Calu3 (cell line): ENCODE measurements around the gene PBOV1. TPM values are rescaled to one million over a fixed set of nuclear protein-coding genes. Genes with fewer than 3 reads are reported as not detected.

ENCODE experiments used
- BruUV-seq: library from RNA; stranded (reverse); fragments of 400-500 nt; replicated peaks from 2 replicates; lab custom pipeline; 2021; lab: Mats Ljungman, UMichigan
- CTCF ChIA-PET: fragments of 300-600 bp; sonication (Branson Sonifier 250); formaldehyde crosslinking; loops from one replicate; lab custom pipeline; 2022; ENCODE audit warnings: antibody characterized with exemption; lab: Charles Lee
- DNase-seq: peaks from one replicate; pipeline ENCODE4 v3.0.0; 2022
- H3K27ac Mint-ChIP-seq: one replicate; pipeline ENCODE4 v1.8.0; 2022; ENCODE audit warnings: mixed read lengths; ENCODE audit not compliant: unreplicated experiment
- H3K27me3 Mint-ChIP-seq: one replicate; pipeline ENCODE4 v1.8.0; 2022; ENCODE audit warnings: mixed read lengths; ENCODE audit not compliant: unreplicated experiment
- H3K36me3 Mint-ChIP-seq: one replicate; pipeline ENCODE4 v1.8.0; 2022; ENCODE audit warnings: mild to moderate bottlenecking, moderate library complexity, mixed read lengths; ENCODE audit not compliant: insufficient read depth, unreplicated experiment
- H3K4me1 Mint-ChIP-seq: one replicate; pipeline ENCODE4 v1.8.0; 2022; ENCODE audit warnings: mild to moderate bottlenecking, low read depth, mixed read lengths; ENCODE audit not compliant: unreplicated experiment
- H3K4me3 Mint-ChIP-seq: one replicate; pipeline ENCODE4 v1.8.0; 2022; ENCODE audit warnings: mild to moderate bottlenecking, low read depth, moderate library complexity, mixed read lengths; ENCODE audit not compliant: unreplicated experiment
- H3K9me3 Mint-ChIP-seq: one replicate; pipeline ENCODE4 v1.8.0; 2022; ENCODE audit warnings: low read depth, mixed read lengths; ENCODE audit not compliant: unreplicated experiment
- intact Hi-C: fragments of 100-400 bp; cut with micrococcal nuclease; formaldehyde crosslinking; loops from one replicate; pipeline ENCODE4 v1.10.0; 2022; ENCODE audit not compliant: unreplicated experiment
- total RNA-seq: library from RNA; stranded (reverse); gene quantifications from 2 replicates; pipeline ENCODE4 v1.2.3, GENCODE V29; 2022
- TF ChIP-seq, protein P1 (sequence below): fragments of 200-600 bp; IDR thresholded peaks from one replicate; pipeline ENCODE4 v1.8.0; 2022; ENCODE audit warnings: antibody characterized with exemption; ENCODE audit not compliant: unreplicated experiment

Gene PBOV1
- total RNA-seq, 1 experiment from 2014 or later = not detected

DNA sequence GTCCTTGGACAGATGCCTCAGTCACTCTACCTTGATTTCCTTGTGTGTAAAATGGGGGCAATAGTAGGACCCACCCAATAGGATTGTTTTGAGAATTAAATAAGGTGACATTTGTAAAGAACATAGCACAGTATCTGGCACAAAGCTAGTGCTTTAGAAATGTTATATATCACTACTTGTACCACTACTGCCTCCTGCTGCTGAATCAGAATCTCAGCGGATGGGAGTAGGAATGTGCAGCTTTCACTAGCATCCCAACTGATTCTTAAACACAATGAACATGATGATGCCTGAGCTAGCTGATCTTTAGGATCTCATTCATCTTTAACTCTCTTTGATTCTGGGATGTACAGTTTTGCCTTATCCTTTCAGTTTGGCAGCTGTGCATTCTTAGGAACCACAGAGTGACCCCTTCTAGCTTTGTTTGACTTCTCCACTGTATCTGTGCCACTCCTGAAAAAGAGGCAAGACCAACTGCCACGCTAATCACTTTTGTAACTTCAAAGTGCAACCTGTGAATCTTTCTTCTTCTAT, 7.2 kb downstream of the PBOV1 start:
- CTCF ChIA-PET = interaction anchor here (1.6 kb wide), 1 partner anchor 95 kb away, joined by 4 read pairs; no protein-coding TSS in a partner anchor
- Mint-ChIP-seq H3K9me3 (no peaks in the 10 kb centered on the region), H3K27ac (no peak overlapping the region), H3K36me3 (no peaks in the 10 kb centered on the region), H3K4me3 (no peak overlapping the region), H3K4me1 (no peaks in the 10 kb centered on the region), H3K27me3 (no peaks in the 10 kb centered on the region)
- BruUV-seq = no TSS peak
- TF ChIP-seq, protein P1, sequence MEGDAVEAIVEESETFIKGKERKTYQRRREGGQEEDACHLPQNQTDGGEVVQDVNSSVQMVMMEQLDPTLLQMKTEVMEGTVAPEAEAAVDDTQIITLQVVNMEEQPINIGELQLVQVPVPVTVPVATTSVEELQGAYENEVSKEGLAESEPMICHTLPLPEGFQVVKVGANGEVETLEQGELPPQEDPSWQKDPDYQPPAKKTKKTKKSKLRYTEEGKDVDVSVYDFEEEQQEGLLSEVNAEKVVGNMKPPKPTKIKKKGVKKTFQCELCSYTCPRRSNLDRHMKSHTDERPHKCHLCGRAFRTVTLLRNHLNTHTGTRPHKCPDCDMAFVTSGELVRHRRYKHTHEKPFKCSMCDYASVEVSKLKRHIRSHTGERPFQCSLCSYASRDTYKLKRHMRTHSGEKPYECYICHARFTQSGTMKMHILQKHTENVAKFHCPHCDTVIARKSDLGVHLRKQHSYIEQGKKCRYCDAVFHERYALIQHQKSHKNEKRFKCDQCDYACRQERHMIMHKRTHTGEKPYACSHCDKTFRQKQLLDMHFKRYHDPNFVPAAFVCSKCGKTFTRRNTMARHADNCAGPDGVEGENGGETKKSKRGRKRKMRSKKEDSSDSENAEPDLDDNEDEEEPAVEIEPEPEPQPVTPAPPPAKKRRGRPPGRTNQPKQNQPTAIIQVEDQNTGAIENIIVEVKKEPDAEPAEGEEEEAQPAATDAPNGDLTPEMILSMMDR = no peak
- DNase-seq = no peak
- intact Hi-C loops = no loop called here

DNA sequence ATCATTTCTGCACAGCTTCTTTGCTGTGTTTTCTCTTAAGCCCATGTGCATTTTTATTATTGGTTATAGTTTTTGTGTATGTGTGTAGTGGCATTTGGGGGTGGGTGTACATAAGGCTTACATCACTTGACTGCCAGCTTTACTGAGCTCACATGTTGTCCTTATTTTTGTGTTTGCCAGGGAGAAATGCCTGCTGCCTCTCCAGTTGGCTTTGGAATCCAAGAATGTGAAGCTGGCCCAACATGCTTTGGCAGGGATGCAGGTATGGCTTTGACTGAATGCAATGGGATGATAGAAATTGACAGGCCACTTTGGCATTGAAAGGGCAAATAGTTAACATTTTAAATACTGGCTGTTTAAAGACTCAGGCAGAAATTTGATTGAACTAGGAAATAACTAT, 11.4 kb downstream of the PBOV1 start:
- no peak for DNase-seq
- no peak overlapping the region for H3K27ac Mint-ChIP-seq
- H3K36me3 Mint-ChIP-seq = no peaks in the 10 kb centered on the region
- no TSS peak for BruUV-seq
- H3K4me3 Mint-ChIP-seq = no peak overlapping the region
- intact Hi-C loops = no loop called here
- TF ChIP-seq, protein P1 = no peak
- H3K27me3 Mint-ChIP-seq = no peaks in the 10 kb centered on the region
- no peaks in the 10 kb centered on the region for H3K4me1 Mint-ChIP-seq
- no peaks in the 10 kb centered on the region for H3K9me3 Mint-ChIP-seq
- CTCF ChIA-PET = no interaction called here

GRCh38 chr6:138205437-138206094, 12.7 kb downstream of the PBOV1 start:
- no TSS peak for BruUV-seq
- no peak for DNase-seq
- intact Hi-C loops = no loop called here
- Mint-ChIP-seq H3K4me3 (no peak overlapping the region), H3K9me3 (no peaks in the 10 kb centered on the region), H3K27ac (no peak overlapping the region), H3K36me3 (no peaks in the 10 kb centered on the region), H3K27me3 (no peaks in the 10 kb centered on the region), H3K4me1 (no peaks in the 10 kb centered on the region)
- TF ChIP-seq, protein P1 = no peak
- CTCF ChIA-PET = no interaction called here

DNA sequence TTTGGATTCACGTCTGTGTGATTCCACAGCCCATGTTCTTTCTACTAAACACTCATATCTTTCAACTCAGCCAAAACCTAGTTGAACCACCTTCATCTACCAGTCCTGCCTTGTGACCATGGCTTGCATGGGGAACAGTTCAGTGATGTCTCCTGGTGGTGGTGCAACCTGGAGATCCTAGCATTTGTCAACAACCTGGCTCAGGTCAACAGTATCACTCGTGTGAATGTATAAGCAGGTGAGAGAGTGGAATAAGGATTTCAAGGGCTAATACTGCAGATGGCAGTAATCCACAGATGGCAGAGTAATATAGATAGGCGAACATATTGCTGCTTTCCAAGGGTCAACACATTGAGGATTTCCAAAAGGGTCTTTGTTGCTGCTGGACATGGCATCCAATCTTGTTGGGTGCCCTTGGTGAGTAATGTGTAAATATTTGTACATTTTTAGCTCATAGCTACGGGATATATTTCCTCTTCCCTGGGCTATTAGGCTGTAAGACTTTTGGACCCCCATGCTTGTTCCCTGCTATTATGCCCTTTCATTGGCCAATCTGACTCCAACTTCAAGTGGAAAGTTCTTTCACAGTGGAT, 13.4 kb downstream of the PBOV1 start:
- H3K4me1 Mint-ChIP-seq = no peaks in the 10 kb centered on the region
- CTCF ChIA-PET = no interaction called here

More for the DNA sequence above, 13.4 kb downstream of the PBOV1 start:
- intact Hi-C loops = no loop called here
- TF ChIP-seq, protein P1 = no peak
- no TSS peak for BruUV-seq
- Mint-ChIP-seq H3K9me3 (no peaks in the 10 kb centered on the region), H3K27ac (no peak overlapping the region), H3K4me3 (no peak overlapping the region), H3K36me3 (no peaks in the 10 kb centered on the region), H3K27me3 (no peaks in the 10 kb centered on the region)
- DNase-seq = no peak
